HepG2 (cell line): ENCODE data around the gene PRIM2. TPM values are rescaled to one million over a fixed set of nuclear protein-coding genes. Genes with fewer than 3 reads are reported as not detected.

ENCODE experiments used
- DNMT1 ChIP-seq: sonication (generic); formaldehyde crosslinking; IDR thresholded peaks from 2 replicates; pipeline ENCODE4 v1.5.1; 2020; ENCODE audit warnings: mild to moderate bottlenecking, missing genetic modification reagents
- HMG20B ChIP-seq: conservative IDR thresholded peaks from 2 replicates; pipeline ENCODE4 v1.6.1; 2016; ENCODE audit warnings: missing genetic modification reagents, missing compliant biosample characterization
- KMT2A ChIP-seq: sonication (generic); formaldehyde crosslinking; IDR thresholded peaks from 2 replicates; pipeline ENCODE4 v1.4.0; 2020; ENCODE audit warnings: missing genetic modification reagents
- MIER2 ChIP-seq: IDR thresholded peaks from 2 replicates; pipeline ENCODE4 v1.6.1; 2016; ENCODE audit warnings: missing biosample characterization, missing genetic modification reagents
- MTA1 ChIP-seq: sonication (generic); formaldehyde crosslinking; IDR thresholded peaks from 2 replicates; pipeline ENCODE4 v1.4.0; 2020; ENCODE audit warnings: missing genetic modification reagents, mild to moderate bottlenecking, borderline replicate concordance
- SMARCE1 ChIP-seq: fragments of 450-650 bp; IDR thresholded peaks from 2 replicates; pipeline ENCODE4 v1.6.1; 2017; ENCODE audit warnings: borderline replicate concordance
- ZFP82 ChIP-seq: sonication (generic); formaldehyde crosslinking; IDR thresholded peaks from 2 replicates; pipeline ENCODE4 v1.5.1; 2020; ENCODE audit warnings: mild to moderate bottlenecking, missing genetic modification reagents, borderline replicate concordance
- ZNF354B ChIP-seq: sonication (generic); formaldehyde crosslinking; IDR thresholded peaks from 2 replicates; pipeline ENCODE4 v1.8.0; 2022; ENCODE audit warnings: mild to moderate bottlenecking, missing genetic modification reagents
- ZNF598 ChIP-seq: sonication (generic); formaldehyde crosslinking; IDR thresholded peaks from 2 replicates; pipeline ENCODE4 v1.5.1; 2020; ENCODE audit warnings: mild to moderate bottlenecking, missing genetic modification reagents, borderline replicate concordance
- ZNF703 ChIP-seq: sonication (generic); formaldehyde crosslinking; IDR thresholded peaks from 2 replicates; pipeline ENCODE4 v1.5.1; 2020; ENCODE audit warnings: missing genetic modification reagents, mild to moderate bottlenecking, moderate library complexity, borderline replicate concordance
- ZNF883 ChIP-seq: sonication (generic); formaldehyde crosslinking; IDR thresholded peaks from 2 replicates; pipeline ENCODE4 v1.5.1; 2020; ENCODE audit warnings: mild to moderate bottlenecking, missing genetic modification reagents; ENCODE audit errors: not compliant biosample characterization
- polyA plus RNA-seq, 8 experiments: library from polyadenylated mRNA; depleted of rRNA in 3 of 8; stranded (reverse) in 7 of 8; unstranded in 1 of 8; fragments of >200 nt; fragmentation: Illumina TruSeq in 4 of 8; extraction: Trizol in 4 of 8; gene quantifications; 2 replicates each; pipeline versions ENCODE4 v1.2.1 to v1.2.3, GENCODE V29; 2011 to 2016; ENCODE audit warnings: low read depth in 4 of 8, missing spikeins in 1 of 8, mixed read lengths in 1 of 8; ENCODE audit not compliant: insufficient read depth in 1 of 8
- total RNA-seq, 5 experiments: library from RNA; depleted of rRNA; stranded (reverse); fragments of >200 nt; fragmentation: Illumina TruSeq; extraction: Trizol; gene quantifications; 2 replicates each; pipeline ENCODE4 v1.2.3, GENCODE V29; 2016; ENCODE audit warnings: low read depth in 1 of 5
- TF ChIP-seq, protein P1 (sequence below): sonication (generic); formaldehyde crosslinking; IDR thresholded peaks from 2 replicates; pipeline ENCODE4 v1.4.0; 2020; ENCODE audit warnings: low read depth, mild to moderate bottlenecking, missing genetic modification reagents
- TF ChIP-seq, protein P2 (sequence below): sonication (generic); formaldehyde crosslinking; conservative IDR thresholded peaks from 2 replicates; pipeline ENCODE4 v1.4.0; 2020; ENCODE audit warnings: missing genetic modification reagents
- TF ChIP-seq, protein P3 (sequence below): sonication (generic); formaldehyde crosslinking; IDR thresholded peaks from 2 replicates; pipeline ENCODE4 v1.5.1; 2020; ENCODE audit warnings: mild to moderate bottlenecking, missing genetic modification reagents, moderate library complexity
- TF ChIP-seq, protein P4 (sequence below): sonication (generic); formaldehyde crosslinking; IDR thresholded peaks from 2 replicates; pipeline ENCODE4 v1.4.0; 2020; ENCODE audit warnings: mild to moderate bottlenecking, missing genetic modification reagents

The PRIM2 gene
- total and polyA plus RNA-seq, 2 of the 13 experiments (the other 11 are each of a cell fraction or from before 2014, with no cell fraction given) = 8.0 to 52.7 TPM

DNA sequence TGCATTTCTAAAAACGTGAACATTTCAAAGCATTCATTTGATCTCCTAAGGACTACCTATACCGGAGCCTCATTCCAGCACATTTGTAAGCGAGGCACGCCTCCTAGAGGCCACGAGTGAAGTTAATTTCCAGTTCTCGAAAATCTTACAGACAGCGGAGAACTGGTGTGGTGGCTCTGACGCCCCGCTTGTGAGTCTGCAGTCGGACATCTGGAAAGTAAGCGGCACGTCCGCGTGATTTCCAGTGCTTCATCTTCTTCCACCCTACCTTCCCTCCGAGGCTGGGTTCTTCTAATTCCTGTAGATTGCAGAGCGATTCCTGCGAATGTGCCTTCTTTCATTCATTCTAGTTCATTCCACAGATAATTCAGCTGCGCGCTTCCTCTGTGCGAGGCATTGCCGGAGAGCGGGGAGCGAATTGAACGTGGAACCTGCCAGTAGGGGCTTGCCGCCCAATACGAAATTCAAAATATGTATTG is 810 bp upstream of the PRIM2 start (continued):
- no peak for TF ChIP-seq DNMT1 (CRISPR knock-in tag)
- TF ChIP-seq MIER2 = no peak
- peak; percentile 81; the same call in 1 of the 2 replicates for TF ChIP-seq ZNF354B (CRISPR knock-in tag)
- no peak for TF ChIP-seq ZNF883
- TF ChIP-seq, protein P1, sequence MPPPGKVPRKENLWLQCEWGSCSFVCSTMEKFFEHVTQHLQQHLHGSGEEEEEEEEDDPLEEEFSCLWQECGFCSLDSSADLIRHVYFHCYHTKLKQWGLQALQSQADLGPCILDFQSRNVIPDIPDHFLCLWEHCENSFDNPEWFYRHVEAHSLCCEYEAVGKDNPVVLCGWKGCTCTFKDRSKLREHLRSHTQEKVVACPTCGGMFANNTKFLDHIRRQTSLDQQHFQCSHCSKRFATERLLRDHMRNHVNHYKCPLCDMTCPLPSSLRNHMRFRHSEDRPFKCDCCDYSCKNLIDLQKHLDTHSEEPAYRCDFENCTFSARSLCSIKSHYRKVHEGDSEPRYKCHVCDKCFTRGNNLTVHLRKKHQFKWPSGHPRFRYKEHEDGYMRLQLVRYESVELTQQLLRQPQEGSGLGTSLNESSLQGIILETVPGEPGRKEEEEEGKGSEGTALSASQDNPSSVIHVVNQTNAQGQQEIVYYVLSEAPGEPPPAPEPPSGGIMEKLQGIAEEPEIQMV (CRISPR knock-in tag) = peak; percentile 72; the same call in 1 of the 2 replicates
- TF ChIP-seq, protein P2, sequence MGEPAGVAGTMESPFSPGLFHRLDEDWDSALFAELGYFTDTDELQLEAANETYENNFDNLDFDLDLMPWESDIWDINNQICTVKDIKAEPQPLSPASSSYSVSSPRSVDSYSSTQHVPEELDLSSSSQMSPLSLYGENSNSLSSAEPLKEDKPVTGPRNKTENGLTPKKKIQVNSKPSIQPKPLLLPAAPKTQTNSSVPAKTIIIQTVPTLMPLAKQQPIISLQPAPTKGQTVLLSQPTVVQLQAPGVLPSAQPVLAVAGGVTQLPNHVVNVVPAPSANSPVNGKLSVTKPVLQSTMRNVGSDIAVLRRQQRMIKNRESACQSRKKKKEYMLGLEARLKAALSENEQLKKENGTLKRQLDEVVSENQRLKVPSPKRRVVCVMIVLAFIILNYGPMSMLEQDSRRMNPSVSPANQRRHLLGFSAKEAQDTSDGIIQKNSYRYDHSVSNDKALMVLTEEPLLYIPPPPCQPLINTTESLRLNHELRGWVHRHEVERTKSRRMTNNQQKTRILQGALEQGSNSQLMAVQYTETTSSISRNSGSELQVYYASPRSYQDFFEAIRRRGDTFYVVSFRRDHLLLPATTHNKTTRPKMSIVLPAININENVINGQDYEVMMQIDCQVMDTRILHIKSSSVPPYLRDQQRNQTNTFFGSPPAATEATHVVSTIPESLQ = no peak
- peak; percentile 64; the same call in 1 of the 2 replicates for TF ChIP-seq KMT2A (CRISPR knock-in tag)
- TF ChIP-seq SMARCE1 = no peak
- TF ChIP-seq ZNF598 (CRISPR knock-in tag) = no peak
- no peak for TF ChIP-seq ZFP82 (CRISPR knock-in tag)
- no peak for TF ChIP-seq HMG20B (CRISPR knock-in tag)
- TF ChIP-seq, protein P3, sequence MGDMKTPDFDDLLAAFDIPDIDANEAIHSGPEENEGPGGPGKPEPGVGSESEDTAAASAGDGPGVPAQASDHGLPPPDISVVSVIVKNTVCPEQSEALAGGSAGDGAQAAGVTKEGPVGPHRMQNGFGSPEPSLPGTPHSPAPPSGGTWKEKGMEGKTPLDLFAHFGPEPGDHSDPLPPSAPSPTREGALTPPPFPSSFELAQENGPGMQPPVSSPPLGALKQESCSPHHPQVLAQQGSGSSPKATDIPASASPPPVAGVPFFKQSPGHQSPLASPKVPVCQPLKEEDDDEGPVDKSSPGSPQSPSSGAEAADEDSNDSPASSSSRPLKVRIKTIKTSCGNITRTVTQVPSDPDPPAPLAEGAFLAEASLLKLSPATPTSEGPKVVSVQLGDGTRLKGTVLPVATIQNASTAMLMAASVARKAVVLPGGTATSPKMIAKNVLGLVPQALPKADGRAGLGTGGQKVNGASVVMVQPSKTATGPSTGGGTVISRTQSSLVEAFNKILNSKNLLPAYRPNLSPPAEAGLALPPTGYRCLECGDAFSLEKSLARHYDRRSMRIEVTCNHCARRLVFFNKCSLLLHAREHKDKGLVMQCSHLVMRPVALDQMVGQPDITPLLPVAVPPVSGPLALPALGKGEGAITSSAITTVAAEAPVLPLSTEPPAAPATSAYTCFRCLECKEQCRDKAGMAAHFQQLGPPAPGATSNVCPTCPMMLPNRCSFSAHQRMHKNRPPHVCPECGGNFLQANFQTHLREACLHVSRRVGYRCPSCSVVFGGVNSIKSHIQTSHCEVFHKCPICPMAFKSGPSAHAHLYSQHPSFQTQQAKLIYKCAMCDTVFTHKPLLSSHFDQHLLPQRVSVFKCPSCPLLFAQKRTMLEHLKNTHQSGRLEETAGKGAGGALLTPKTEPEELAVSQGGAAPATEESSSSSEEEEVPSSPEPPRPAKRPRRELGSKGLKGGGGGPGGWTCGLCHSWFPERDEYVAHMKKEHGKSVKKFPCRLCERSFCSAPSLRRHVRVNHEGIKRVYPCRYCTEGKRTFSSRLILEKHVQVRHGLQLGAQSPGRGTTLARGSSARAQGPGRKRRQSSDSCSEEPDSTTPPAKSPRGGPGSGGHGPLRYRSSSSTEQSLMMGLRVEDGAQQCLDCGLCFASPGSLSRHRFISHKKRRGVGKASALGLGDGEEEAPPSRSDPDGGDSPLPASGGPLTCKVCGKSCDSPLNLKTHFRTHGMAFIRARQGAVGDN (CRISPR knock-in tag) = peak; percentile 37; the same call in 1 of the 2 replicates
- TF ChIP-seq, protein P4, sequence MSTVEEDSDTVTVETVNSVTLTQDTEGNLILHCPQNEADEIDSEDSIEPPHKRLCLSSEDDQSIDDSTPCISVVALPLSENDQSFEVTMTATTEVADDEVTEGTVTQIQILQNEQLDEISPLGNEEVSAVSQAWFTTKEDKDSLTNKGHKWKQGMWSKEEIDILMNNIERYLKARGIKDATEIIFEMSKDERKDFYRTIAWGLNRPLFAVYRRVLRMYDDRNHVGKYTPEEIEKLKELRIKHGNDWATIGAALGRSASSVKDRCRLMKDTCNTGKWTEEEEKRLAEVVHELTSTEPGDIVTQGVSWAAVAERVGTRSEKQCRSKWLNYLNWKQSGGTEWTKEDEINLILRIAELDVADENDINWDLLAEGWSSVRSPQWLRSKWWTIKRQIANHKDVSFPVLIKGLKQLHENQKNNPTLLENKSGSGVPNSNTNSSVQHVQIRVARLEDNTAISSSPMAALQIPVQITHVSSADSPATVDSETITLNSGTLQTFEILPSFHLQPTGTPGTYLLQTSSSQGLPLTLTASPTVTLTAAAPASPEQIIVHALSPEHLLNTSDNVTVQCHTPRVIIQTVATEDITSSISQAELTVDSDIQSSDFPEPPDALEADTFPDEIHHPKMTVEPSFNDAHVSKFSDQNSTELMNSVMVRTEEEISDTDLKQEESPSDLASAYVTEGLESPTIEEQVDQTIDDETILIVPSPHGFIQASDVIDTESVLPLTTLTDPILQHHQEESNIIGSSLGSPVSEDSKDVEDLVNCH = 0 out of 2 replicates have a peak, but pooled peaks have one; percentile 7
- TF ChIP-seq MTA1 (CRISPR knock-in tag) = no peak
- no peak for TF ChIP-seq ZNF703 (CRISPR knock-in tag)
